Left ventricle myocardium inferior (tissue), 1 donor: Measurements from ENCODE around the gene MYL5. TPM values are rescaled to one million over a fixed set of nuclear protein-coding genes. Genes with fewer than 3 reads are reported as not detected.

Source experiments
- DNase-seq: peaks from one replicate; pipeline ENCODE4 v3.0.0-alpha.2; 2020
- H3K27ac ChIP-seq: fragments of 200-600 bp; replicated peaks from 2 replicates; pipeline ENCODE4 v1.8.0; 2021
- H3K27me3 ChIP-seq: fragments of 200-600 bp; 2 replicates; pipeline ENCODE4 v1.8.0; 2021; ENCODE audit warnings: low read depth
- H3K36me3 ChIP-seq: fragments of 200-600 bp; 2 replicates; pipeline ENCODE4 v1.8.0; 2021
- H3K4me1 ChIP-seq: fragments of 200-600 bp; 2 replicates; pipeline ENCODE4 v1.8.0; 2021
- H3K4me3 ChIP-seq: fragments of 200-600 bp; 2 replicates; pipeline ENCODE4 v1.8.0; 2021; ENCODE audit warnings: mild to moderate bottlenecking, moderate library complexity
- H3K9me3 ChIP-seq: fragments of 200-600 bp; replicated peaks from 2 replicates; pipeline ENCODE4 v1.8.0; 2021
- intact Hi-C: fragments of 100-400 bp; cut with micrococcal nuclease; formaldehyde crosslinking; loops from one replicate; pipeline ENCODE4 v1.11.0; 2022
- total RNA-seq: library from RNA; stranded (reverse); fragmentation: NEBNext Ultra II Directional; extraction: Animal tissue kit (Norgen Biotek cat#: 25700); gene quantifications from one replicate; pipeline ENCODE4 v1.2.1, GENCODE V29; 2021
- TF ChIP-seq, protein P1 (sequence below): fragments of 200-600 bp; IDR thresholded peaks from 2 replicates; pipeline ENCODE4 v1.8.0; 2021; ENCODE audit warnings: antibody characterized with exemption, mild to moderate bottlenecking, borderline replicate concordance
- donor health status: DM: no; HTN: yes; CAD: no; lungs with severe emphysema.

MYL5 gene
- total RNA-seq, 1 donor from 2014 or later = 4.5 TPM

DNA sequence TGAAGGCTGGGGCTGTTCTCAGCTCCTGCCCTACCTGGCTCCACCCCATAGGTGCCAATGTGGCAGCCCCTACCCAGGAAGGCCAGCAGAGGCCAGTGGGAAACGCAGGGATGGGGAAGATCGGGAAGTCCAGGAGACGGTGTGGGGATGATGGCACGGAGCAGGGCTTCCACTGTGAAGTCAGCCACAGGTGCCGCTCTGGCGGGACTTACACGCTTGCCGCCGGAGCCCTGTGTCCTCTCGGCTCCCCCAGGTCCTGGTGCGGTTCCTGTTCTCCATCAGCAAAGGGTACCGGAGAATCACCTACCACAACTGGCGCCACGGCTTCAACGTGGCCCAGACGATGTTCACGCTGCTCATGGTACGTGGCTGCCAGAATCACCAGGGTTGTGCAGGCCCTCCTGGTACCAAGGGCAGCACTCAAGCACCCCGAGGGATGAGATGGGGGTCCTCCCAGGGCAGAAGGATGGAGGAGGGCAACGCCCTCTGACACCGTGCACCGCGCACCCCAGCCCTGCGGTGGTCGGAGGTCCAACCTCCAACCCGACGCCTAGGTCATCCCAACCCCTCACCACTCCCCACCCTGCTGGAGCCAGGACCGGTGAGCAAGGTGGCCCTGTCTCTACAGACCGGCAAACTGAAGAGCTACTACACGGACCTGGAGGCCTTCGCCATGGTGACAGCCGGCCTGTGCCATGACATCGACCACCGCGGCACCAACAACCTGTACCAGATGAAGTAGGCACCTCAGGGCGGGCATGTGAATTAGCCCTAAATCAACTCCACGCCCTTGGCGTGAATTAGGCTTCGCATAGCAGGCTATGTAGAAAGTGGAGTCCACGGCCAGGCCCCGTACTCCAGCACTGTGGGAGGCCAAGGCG, 12.2 kb upstream of the MYL5 start:
- Histone ChIP-seq H3K4me3 (no peak overlapping the region), H3K27ac (no peak overlapping the region), H3K36me3 (no peaks in the 10 kb centered on the region), H3K27me3 (peaks cover 21% of the 10 kb centered on the region), H3K4me1 (peaks cover 14% of the 10 kb centered on the region), H3K9me3 (no peaks in the 10 kb centered on the region)
- intact Hi-C loops = no loop called here
- TF ChIP-seq, protein P1, sequence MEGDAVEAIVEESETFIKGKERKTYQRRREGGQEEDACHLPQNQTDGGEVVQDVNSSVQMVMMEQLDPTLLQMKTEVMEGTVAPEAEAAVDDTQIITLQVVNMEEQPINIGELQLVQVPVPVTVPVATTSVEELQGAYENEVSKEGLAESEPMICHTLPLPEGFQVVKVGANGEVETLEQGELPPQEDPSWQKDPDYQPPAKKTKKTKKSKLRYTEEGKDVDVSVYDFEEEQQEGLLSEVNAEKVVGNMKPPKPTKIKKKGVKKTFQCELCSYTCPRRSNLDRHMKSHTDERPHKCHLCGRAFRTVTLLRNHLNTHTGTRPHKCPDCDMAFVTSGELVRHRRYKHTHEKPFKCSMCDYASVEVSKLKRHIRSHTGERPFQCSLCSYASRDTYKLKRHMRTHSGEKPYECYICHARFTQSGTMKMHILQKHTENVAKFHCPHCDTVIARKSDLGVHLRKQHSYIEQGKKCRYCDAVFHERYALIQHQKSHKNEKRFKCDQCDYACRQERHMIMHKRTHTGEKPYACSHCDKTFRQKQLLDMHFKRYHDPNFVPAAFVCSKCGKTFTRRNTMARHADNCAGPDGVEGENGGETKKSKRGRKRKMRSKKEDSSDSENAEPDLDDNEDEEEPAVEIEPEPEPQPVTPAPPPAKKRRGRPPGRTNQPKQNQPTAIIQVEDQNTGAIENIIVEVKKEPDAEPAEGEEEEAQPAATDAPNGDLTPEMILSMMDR = no peak
- no peak for DNase-seq

DNA sequence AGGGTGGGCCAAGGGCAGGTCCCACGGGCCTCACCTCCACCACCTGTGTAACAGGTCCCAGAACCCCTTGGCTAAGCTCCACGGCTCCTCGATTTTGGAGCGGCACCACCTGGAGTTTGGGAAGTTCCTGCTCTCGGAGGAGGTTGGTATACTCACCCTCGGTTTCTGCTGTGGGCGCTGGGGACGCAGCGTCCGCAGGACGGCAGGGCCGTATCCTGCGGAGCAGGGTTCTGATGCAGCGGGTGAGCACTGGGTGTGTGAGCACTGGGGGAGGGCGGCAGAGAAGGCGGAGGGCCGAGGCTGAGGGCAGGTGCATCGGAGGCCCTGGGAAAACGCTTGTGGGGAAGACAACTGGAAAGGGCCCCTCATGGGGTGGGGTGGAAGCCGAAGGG, 11.3 kb upstream of the MYL5 start:
- intact Hi-C loops = no loop called here
- H3K4me1 ChIP-seq = peaks cover 14% of the 10 kb centered on the region
- no peaks in the 10 kb centered on the region for H3K9me3 ChIP-seq
- no peak overlapping the region for H3K27ac ChIP-seq
- no peaks in the 10 kb centered on the region for H3K36me3 ChIP-seq
- DNase-seq = no peak
- peak overlapping the region; percentile 72 for H3K4me3 ChIP-seq
- TF ChIP-seq, protein P1 = no peak
- H3K27me3 ChIP-seq = peaks cover 21% of the 10 kb centered on the region

- H3K27ac ChIP-seq = no peak overlapping the region
- peaks cover 14% of the 10 kb centered on the region for H3K4me1 ChIP-seq
- H3K4me3 ChIP-seq = peak overlapping the region; percentile 72
- peak; percentile 54 for DNase-seq
- intact Hi-C loops = no loop called here
- no peaks in the 10 kb centered on the region for H3K9me3 ChIP-seq
- no peaks in the 10 kb centered on the region for H3K36me3 ChIP-seq
- TF ChIP-seq, protein P1 = no peak
- H3K27me3 ChIP-seq = peaks cover 21% of the 10 kb centered on the region
Observed at GRCh38 chr4:663438-664428, 10.6 kb upstream of the MYL5 start.

DNA sequence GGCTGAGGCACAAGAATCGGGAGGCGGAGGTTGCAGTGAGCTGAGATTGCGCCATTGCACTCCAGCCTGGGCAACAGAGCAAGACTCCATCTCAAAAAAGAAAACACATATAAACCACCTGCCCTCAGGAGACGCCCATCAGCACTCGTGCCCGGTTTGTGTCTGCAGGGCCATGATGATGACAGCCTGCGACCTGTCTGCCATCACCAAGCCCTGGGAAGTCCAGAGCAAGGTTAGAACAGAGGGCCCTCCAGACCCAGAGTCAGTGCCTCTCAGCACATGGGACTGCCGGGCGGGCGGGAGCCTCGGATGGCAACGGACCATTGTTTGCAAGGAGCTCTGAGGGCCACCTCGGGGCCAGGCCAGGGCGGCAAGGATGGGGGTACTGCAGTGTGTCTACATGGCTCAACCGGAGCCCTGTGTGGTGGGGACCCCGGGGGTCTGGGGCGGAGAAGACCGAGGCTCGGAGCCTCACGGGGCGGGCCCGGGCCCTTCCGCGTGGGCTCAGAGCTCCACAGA, 9.6 kb upstream of the MYL5 start:
- TF ChIP-seq, protein P1 = no peak
- H3K4me1 ChIP-seq = peaks cover 14% of the 10 kb centered on the region
- H3K9me3 ChIP-seq = no peaks in the 10 kb centered on the region
- intact Hi-C loops = no loop called here
- no peak overlapping the region for H3K27ac ChIP-seq
- peaks cover 21% of the 10 kb centered on the region for H3K27me3 ChIP-seq
- H3K36me3 ChIP-seq = no peaks in the 10 kb centered on the region
- no peak for DNase-seq
- no peak overlapping the region for H3K4me3 ChIP-seq

DNA sequence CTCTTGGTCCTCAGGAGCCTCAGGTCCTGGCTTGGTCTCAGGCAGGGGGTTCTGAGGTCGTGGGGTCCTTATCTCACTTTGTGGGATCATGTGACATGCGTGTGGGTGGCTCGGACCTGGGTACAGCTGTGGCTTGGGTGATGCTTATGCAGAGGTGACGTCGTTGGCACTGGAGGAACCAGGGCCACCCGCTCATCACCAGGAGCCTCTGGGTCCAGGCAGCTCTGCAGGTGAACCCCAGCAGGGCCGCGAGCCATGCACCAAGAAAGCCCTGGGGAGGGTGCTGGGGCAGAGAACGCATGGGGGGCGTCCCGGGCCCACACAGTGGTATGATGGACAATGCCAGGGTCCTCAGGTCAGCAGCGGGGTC, 9.0 kb upstream of the MYL5 start:
- DNase-seq = no peak
- Histone ChIP-seq H3K27me3 (peaks cover 21% of the 10 kb centered on the region), H3K4me1 (peaks cover 14% of the 10 kb centered on the region), H3K36me3 (no peaks in the 10 kb centered on the region), H3K27ac (no peak overlapping the region), H3K9me3 (no peaks in the 10 kb centered on the region), H3K4me3 (no peak overlapping the region)
- intact Hi-C loops = no loop called here
- TF ChIP-seq, protein P1 = no peak
